ENCODE data around the gene ENOSF1.

The ENOSF1 gene

GRCh38 chr18:692824-693223, 19.6 kb downstream of the ENOSF1 start:
- Histone ChIP-seq H3K4me3 (replicated peaks; ENCODE audit: low read depth, low read length) (no peak overlapping the region), H3K36me3 (ENCODE audit: control insufficient read depth, insufficient read depth, low read length) (peaks cover 5% of the 10 kb centered on the region), H3K27me3 (replicated peaks; ENCODE audit: control insufficient read depth, insufficient read depth, low read length) (no peaks in the 10 kb centered on the region)

GRCh38 chr18:688323-688722, 24.1 kb downstream of the ENOSF1 start:
- no peak for TF ChIP-seq CTCF (IDR thresholded peaks at IDR 0.05; ENCODE audit: insufficient read depth, low read length, poor library complexity, severe bottlenecking)
- no peak for DNase-seq (ENCODE audit: extremely low read depth, insufficient read length)
- H3K4me3 ChIP-seq (replicated peaks; ENCODE audit: low read depth, low read length): no peak overlapping the region
- no peaks in the 10 kb centered on the region for H3K27me3 ChIP-seq (replicated peaks; ENCODE audit: control insufficient read depth, insufficient read depth, low read length)
- peaks cover 9% of the 10 kb centered on the region for H3K36me3 ChIP-seq (ENCODE audit: control insufficient read depth, insufficient read depth, low read length)

More at GRCh38 chr18:692824-693223, 19.6 kb downstream of the ENOSF1 start:
- TF ChIP-seq CTCF (IDR thresholded peaks at IDR 0.05; ENCODE audit: insufficient read depth, low read length, poor library complexity, severe bottlenecking): no peak
- no peak for DNase-seq (ENCODE audit: extremely low read depth, insufficient read length)

- Histone ChIP-seq H3K36me3 (ENCODE audit: control insufficient read depth, insufficient read depth, low read length) (peaks cover 8% of the 10 kb centered on the region), H3K4me3 (replicated peaks; ENCODE audit: low read depth, low read length) (no peak overlapping the region), H3K27me3 (replicated peaks; ENCODE audit: control insufficient read depth, insufficient read depth, low read length) (no peaks in the 10 kb centered on the region)
- TF ChIP-seq CTCF (IDR thresholded peaks at IDR 0.05; ENCODE audit: insufficient read depth, low read length, poor library complexity, severe bottlenecking): no peak
- no peak for DNase-seq (ENCODE audit: extremely low read depth, insufficient read length)
Measured at GRCh38 chr18:686339-687111, 25.9 kb downstream of the ENOSF1 start.

- H3K27me3 ChIP-seq (replicated peaks; ENCODE audit: control insufficient read depth, insufficient read depth, low read length): no peaks in the 10 kb centered on the region
- H3K36me3 ChIP-seq (ENCODE audit: control insufficient read depth, insufficient read depth, low read length): peaks cover 10% of the 10 kb centered on the region
- no peak for TF ChIP-seq CTCF (IDR thresholded peaks at IDR 0.05; ENCODE audit: insufficient read depth, low read length, poor library complexity, severe bottlenecking)
- H3K4me3 ChIP-seq (replicated peaks; ENCODE audit: low read depth, low read length): no peak overlapping the region
- no peak for DNase-seq (ENCODE audit: extremely low read depth, insufficient read length)
Measured at GRCh38 chr18:685438-685837, 27.0 kb downstream of the ENOSF1 start.

GRCh38 chr18:683531-683930, 28.9 kb downstream of the ENOSF1 start:
- no peaks in the 10 kb centered on the region for H3K27me3 ChIP-seq (replicated peaks; ENCODE audit: control insufficient read depth, insufficient read depth, low read length)
- no peak for DNase-seq (ENCODE audit: extremely low read depth, insufficient read length)
- no peak overlapping the region for H3K4me3 ChIP-seq (replicated peaks; ENCODE audit: low read depth, low read length)
- TF ChIP-seq CTCF (IDR thresholded peaks at IDR 0.05; ENCODE audit: insufficient read depth, low read length, poor library complexity, severe bottlenecking): no peak
- peaks cover 11% of the 10 kb centered on the region for H3K36me3 ChIP-seq (ENCODE audit: control insufficient read depth, insufficient read depth, low read length)

Measured in GM06990 (cell line).